ENCODE measurements around the gene CD59. TPM values are rescaled to one million over a fixed set of nuclear protein-coding genes. Genes with fewer than 3 reads are reported as not detected.
A peak's percentile ranks its signal among the peaks of the same experiment; 100 is the strongest.

CD59 gene
- total RNA-seq, 1 donor from 2014 or later, result 718 TPM

DNA sequence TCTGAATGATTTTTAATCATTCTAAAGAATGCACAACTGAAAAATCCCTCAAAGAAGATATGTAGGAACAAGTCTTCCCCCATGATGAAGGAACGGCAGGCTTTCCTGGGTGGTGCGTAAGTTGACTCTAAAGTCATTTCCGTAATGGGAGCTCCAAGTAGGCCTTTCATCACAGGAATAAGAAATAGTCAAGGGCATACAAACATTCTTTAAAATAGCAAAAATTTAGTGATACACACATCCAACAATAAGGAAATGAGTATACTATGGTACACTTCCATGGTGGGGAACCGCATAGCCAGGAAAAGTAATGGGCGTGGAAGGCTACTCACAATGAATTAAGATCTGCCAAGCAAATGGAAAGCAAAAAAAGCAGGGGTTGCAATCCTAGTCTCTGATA lies 10.7 kb downstream of the CD59 start:
- H3K4me1 Mint-ChIP-seq (ENCODE audit: low read depth), result peaks cover 84% of the 10 kb centered on the region
- DNase-seq (ENCODE audit: low spot score), result no peak
- peak overlapping the region; percentile 99 for H3K27ac Mint-ChIP-seq (ENCODE audit: unreplicated experiment)
- no peak overlapping the region for H3K4me3 Mint-ChIP-seq (ENCODE audit: unreplicated experiment)
- no peaks in the 10 kb centered on the region for H3K27me3 Mint-ChIP-seq (ENCODE audit: low read depth)
- TF ChIP-seq, protein P1, sequence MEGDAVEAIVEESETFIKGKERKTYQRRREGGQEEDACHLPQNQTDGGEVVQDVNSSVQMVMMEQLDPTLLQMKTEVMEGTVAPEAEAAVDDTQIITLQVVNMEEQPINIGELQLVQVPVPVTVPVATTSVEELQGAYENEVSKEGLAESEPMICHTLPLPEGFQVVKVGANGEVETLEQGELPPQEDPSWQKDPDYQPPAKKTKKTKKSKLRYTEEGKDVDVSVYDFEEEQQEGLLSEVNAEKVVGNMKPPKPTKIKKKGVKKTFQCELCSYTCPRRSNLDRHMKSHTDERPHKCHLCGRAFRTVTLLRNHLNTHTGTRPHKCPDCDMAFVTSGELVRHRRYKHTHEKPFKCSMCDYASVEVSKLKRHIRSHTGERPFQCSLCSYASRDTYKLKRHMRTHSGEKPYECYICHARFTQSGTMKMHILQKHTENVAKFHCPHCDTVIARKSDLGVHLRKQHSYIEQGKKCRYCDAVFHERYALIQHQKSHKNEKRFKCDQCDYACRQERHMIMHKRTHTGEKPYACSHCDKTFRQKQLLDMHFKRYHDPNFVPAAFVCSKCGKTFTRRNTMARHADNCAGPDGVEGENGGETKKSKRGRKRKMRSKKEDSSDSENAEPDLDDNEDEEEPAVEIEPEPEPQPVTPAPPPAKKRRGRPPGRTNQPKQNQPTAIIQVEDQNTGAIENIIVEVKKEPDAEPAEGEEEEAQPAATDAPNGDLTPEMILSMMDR (IDR thresholded peaks at IDR 0.05), result no peak
- no peaks in the 10 kb centered on the region for H3K9me3 Mint-ChIP-seq (ENCODE audit: low read depth)
- peaks cover 12% of the 10 kb centered on the region for H3K36me3 Mint-ChIP-seq (ENCODE audit: low read depth)

DNA sequence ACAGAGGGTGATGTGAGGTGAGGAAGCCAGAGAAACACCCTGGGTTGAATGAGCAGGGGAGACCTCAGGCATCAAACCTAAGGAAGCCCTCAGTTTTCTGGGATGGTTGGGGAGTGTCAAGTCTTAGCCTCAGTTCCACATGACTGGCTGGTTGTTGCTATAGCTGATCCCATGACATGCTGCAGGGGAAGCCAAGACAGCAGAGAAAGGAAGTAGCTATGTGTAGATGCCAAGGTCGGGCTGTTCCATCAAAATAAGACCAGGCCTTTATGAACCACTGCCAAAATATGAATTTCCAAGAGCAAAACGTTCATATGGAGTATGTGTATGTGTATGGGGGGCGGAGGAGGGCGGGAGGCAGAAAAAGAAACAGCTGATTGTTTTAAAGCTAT lies 11.6 kb downstream of the CD59 start:
- Mint-ChIP-seq H3K36me3 (ENCODE audit: low read depth) (peaks cover 18% of the 10 kb centered on the region), H3K27me3 (ENCODE audit: low read depth) (no peaks in the 10 kb centered on the region)
- DNase-seq (ENCODE audit: low spot score), result no peak

DNA sequence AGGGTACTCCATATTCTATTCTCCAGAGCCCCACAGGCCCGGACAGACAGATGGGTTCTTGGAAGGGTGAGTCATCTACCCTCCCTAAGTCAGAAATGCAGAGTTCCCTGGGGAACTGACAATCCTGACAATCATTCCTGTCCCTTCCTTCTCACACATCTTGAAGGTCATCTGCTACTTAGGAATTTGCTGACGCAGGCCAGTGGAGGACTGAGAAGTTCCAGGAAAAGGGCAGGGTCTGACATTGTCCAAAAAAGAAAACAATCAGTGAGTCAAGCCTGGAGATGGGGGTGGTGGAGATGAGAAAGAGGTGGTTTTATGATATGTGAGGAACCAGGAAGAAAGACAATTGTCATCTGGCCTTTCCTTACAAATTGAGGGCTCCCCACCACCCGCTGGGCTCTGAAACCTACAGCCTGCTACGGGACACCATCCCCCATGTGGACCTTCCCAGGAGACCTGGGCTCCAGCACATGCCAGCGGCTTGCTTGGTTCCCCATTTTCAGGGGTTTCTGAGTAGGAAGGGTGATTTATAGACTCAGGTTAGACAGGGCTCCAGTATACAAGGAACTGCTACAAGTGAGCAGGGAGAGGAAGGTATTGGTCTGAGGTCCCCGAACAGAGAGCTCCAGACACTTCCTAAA lies 12.9 kb downstream of the CD59 start:
- Mint-ChIP-seq H3K4me3 (ENCODE audit: unreplicated experiment) (peak overlapping the region; percentile 44), H3K27ac (ENCODE audit: unreplicated experiment) (peak overlapping the region; percentile 99), H3K9me3 (ENCODE audit: low read depth) (no peaks in the 10 kb centered on the region), H3K36me3 (ENCODE audit: low read depth) (peaks cover 18% of the 10 kb centered on the region), H3K27me3 (ENCODE audit: low read depth) (no peaks in the 10 kb centered on the region), H3K4me1 (ENCODE audit: low read depth) (peaks cover 78% of the 10 kb centered on the region)
- no peak for DNase-seq (ENCODE audit: low spot score)
- TF ChIP-seq, protein P1 (IDR thresholded peaks at IDR 0.05), result no peak

More for the DNA sequence above, 11.6 kb downstream of the CD59 start:
- H3K9me3 Mint-ChIP-seq (ENCODE audit: low read depth), result no peaks in the 10 kb centered on the region
- H3K27ac Mint-ChIP-seq (ENCODE audit: unreplicated experiment), result peak overlapping the region; percentile 99
- H3K4me1 Mint-ChIP-seq (ENCODE audit: low read depth), result peaks cover 84% of the 10 kb centered on the region
- peak overlapping the region; percentile 1 for H3K4me3 Mint-ChIP-seq (ENCODE audit: unreplicated experiment)
- TF ChIP-seq, protein P1 (IDR thresholded peaks at IDR 0.05), result no peak

DNA sequence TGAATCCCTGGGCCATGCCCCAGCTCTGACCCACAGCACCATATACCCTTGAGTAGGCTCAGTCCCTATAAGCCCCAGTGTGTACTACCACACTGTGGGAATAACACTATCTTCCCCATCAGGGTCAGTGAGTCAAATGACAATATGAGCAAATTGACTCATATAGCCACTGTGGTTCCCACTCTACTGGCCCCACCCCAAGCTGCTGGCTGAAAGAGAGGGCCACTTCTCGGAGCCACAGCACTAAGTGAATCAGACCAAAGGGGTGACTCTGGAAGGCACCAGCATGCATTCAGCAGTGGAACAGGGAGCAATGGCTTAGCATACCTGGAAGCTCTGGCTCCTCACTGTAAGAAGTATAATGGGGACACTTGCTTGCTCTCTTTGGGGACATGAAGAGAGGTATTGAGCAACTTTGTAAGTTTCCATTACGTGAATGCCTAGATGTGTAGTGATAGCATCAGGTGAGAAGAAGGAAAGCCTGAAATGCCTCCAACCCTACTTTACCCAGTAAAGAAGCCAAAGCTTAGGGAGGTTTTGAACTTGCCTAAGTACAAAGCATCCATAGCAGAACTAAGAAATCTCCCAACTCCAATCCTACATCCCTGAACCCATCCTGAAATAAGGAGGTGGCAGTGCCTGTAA lies 13.5 kb downstream of the CD59 start:
- H3K4me1 Mint-ChIP-seq (ENCODE audit: low read depth), result peaks cover 77% of the 10 kb centered on the region
- H3K27ac Mint-ChIP-seq (ENCODE audit: unreplicated experiment), result peak overlapping the region; percentile 99
- H3K9me3 Mint-ChIP-seq (ENCODE audit: low read depth), result no peaks in the 10 kb centered on the region
- H3K36me3 Mint-ChIP-seq (ENCODE audit: low read depth), result peaks cover 17% of the 10 kb centered on the region
- no peak for DNase-seq (ENCODE audit: low spot score)
- TF ChIP-seq, protein P1 (IDR thresholded peaks at IDR 0.05), result no peak
- H3K27me3 Mint-ChIP-seq (ENCODE audit: low read depth), result no peaks in the 10 kb centered on the region
- H3K4me3 Mint-ChIP-seq (ENCODE audit: unreplicated experiment), result peak overlapping the region; percentile 44

DNA sequence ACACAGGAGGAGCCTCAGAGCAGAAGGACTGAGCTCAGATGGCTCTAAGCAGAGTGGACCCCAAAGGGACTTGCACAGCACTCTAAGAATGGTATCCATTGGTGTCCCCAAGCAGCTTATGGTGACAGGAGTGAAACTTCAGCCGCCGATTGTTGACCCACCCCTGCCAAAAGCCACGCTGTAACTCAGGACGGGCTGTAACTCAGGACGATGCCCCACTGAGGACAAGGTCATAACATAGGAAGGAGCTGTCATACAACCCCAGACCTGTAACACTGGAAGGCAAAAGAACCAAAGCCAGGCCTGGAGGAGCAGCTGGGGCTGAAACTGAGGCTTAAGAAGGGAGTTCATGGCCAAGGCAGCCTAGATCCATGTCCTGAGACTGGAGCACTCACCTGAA lies 14.2 kb downstream of the CD59 start:
- peaks cover 70% of the 10 kb centered on the region for H3K4me1 Mint-ChIP-seq (ENCODE audit: low read depth)
- DNase-seq (ENCODE audit: low spot score), result no peak
- H3K27ac Mint-ChIP-seq (ENCODE audit: unreplicated experiment), result peak overlapping the region; percentile 99
- no peak overlapping the region for H3K4me3 Mint-ChIP-seq (ENCODE audit: unreplicated experiment)
- peaks cover 22% of the 10 kb centered on the region for H3K36me3 Mint-ChIP-seq (ENCODE audit: low read depth)
- no peaks in the 10 kb centered on the region for H3K27me3 Mint-ChIP-seq (ENCODE audit: low read depth)
- no peaks in the 10 kb centered on the region for H3K9me3 Mint-ChIP-seq (ENCODE audit: low read depth)
- TF ChIP-seq, protein P1 (IDR thresholded peaks at IDR 0.05), result no peak
